Measurements from ENCODE around the gene DNAJC16. TPM values are rescaled to one million over a fixed set of nuclear protein-coding genes. Genes with fewer than 3 reads are reported as not detected.
A peak's percentile ranks its signal among the peaks of the same experiment; 100 is the strongest.
"Not testable (repeated sequence)": the region's sequence is repeated elsewhere in the genome, so short reads cannot be mapped to it uniquely, and the experiment has no call there.

DNAJC16 gene
- total RNA-seq, 2 donors from 2014 or later = 11.9 to 12.5 TPM

GRCh38 chr1:15489052-15489736 is 37.5 kb upstream of the DNAJC16 start:
- no peak for TF ChIP-seq POLR2A (IDR thresholded peaks at IDR 0.05)
- no peak for TF ChIP-seq CTCF (IDR thresholded peaks at IDR 0.05)
- peaks cover 20% of the 10 kb centered on the region for H3K4me1 ChIP-seq
- no peaks in the 10 kb centered on the region for H3K9me3 ChIP-seq
- intact Hi-C loops (cut with DNase I) = no loop called here
- H3K27ac ChIP-seq = peak overlapping the region; percentile 39 to 71 (median 64)
- H3K36me3 ChIP-seq (replicated peaks in 1 of 2; ENCODE audit: insufficient read depth in 1 of 2, low read depth in 2 of 2) = peaks cover 0 to 1% of the 10 kb centered on the region in 2 donors
- DNase-seq = peak in 3 of 4 donors; percentile 48 to 52 (median 49)
- peak; percentile 49 for ATAC-seq
- no peaks in the 10 kb centered on the region for H3K27me3 ChIP-seq
- H3K4me3 ChIP-seq = no peak overlapping the region
- WGBS, 2 donors = 29 to 39% methylated on average over 5 to 13 of the region's 13 CpGs

DNA sequence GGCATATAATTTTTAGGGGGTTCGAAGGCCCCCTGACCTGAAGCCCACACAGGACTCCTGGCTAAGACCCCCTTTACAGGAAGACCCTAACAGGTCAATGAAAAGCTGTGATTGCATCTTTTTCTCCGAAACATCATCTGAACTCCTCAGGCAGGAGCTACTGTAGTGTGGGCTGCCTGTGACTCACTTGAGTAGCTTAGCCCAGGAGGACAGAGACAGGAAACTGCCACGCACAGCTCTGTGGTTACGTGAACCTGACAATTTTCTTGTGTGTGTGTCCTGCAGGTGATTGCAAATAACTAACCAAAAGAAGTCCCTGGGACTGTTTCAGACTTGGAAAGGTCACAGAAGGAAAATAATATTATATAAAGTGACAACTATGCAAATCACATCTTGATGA is 35.6 kb upstream of the DNAJC16 start:
- DNase-seq; H3K9me3 ChIP-seq; H3K27me3 ChIP-seq; intact Hi-C loops (cut with DNase I); H3K36me3 ChIP-seq (replicated peaks in 1 of 2; ENCODE audit: insufficient read depth in 1 of 2, low read depth in 2 of 2); H3K27ac ChIP-seq; ATAC-seq; H3K4me3 ChIP-seq: not testable (repeated sequence)
- H3K4me1 ChIP-seq = peaks cover 19% of the 10 kb centered on the region
- 76 to 87% methylated on average over 4 of the region's 4 CpGs for WGBS, 2 donors

GRCh38 chr1:15492596-15492995 is 34.1 kb upstream of the DNAJC16 start:
- peak overlapping the region in 3 of 4 donors; percentile 17 to 54 (median 35) for H3K27ac ChIP-seq
- 31 to 45% methylated on average over 4 to 5 of the region's 5 CpGs for WGBS, 2 donors
- intact Hi-C loops (cut with DNase I) = no loop called here
- no peak overlapping the region for H3K4me3 ChIP-seq
- ATAC-seq = no peak
- peaks cover 0 to 1% of the 10 kb centered on the region in 2 donors for H3K36me3 ChIP-seq (replicated peaks in 1 of 2; ENCODE audit: insufficient read depth in 1 of 2, low read depth in 2 of 2)
- no peaks in the 10 kb centered on the region for H3K27me3 ChIP-seq
- H3K9me3 ChIP-seq = no peaks in the 10 kb centered on the region
- TF ChIP-seq CTCF (IDR thresholded peaks at IDR 0.05) (no peak), POLR2A (IDR thresholded peaks at IDR 0.05) (no peak)
- H3K4me1 ChIP-seq = peaks cover 15% of the 10 kb centered on the region
- no peak for DNase-seq

DNA sequence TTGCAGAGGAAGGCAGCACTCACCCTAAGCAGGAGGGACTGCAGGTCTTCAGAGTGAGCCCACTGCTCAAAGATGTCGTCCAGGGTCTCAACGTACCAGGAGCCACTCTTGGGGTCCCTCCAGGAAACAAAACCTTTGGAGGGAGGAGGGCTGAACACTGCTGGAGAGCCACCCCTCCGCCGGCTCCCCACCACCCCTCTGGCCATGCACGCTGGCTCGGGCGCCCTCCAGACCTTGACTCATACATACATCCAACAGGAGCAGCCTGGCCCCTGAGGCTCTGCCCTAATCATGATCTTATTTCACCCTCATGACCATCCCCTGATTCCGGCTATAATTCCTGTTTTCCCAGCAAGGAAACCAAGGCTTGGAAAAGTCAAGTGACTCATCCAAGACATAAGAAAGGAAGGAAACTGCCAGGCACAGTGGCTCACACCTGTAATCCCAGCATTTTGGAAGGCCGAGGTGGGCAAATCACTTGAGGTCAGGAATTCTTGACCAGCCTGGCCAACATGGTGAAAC is 32.7 kb upstream of the DNAJC16 start:
- 42 to 45% methylated on average over 8 to 9 of the region's 9 CpGs for WGBS, 2 donors
- H3K27me3 ChIP-seq = no peaks in the 10 kb centered on the region

More for the DNA sequence above, 32.7 kb upstream of the DNAJC16 start:
- H3K27ac ChIP-seq = peak overlapping the region in 3 of 4 donors; percentile 35 to 54 (median 38)
- no peaks in the 10 kb centered on the region for H3K9me3 ChIP-seq
- H3K4me3 ChIP-seq = no peak overlapping the region
- DNase-seq (no peak), ATAC-seq (peak; percentile 8)
- H3K36me3 ChIP-seq (replicated peaks in 1 of 2; ENCODE audit: insufficient read depth in 1 of 2, low read depth in 2 of 2) = peaks cover 0 to 1% of the 10 kb centered on the region in 2 donors
- H3K4me1 ChIP-seq = peaks cover 12% of the 10 kb centered on the region
- intact Hi-C loops (cut with DNase I) = no loop called here
- TF ChIP-seq POLR2A (IDR thresholded peaks at IDR 0.05) (peak in 1 of 3 donors; percentile 13), CTCF (IDR thresholded peaks at IDR 0.05) (no peak)
